Panc1 (cell line): Measurements from ENCODE around the gene FANCI. TPM values are rescaled to one million over a fixed set of nuclear protein-coding genes. Genes with fewer than 3 reads are reported as not detected.

Experiments used
- ATAC-seq: fragments of 200-7000 bp; cut with Tn5 transposase; 2 replicates; pipeline ENCODE4 v1.9.1; 2020; ENCODE audit warnings: mild to moderate bottlenecking, moderate library complexity
- BruUV-seq: library from RNA; stranded (reverse); fragments of 400-500 nt; replicated peaks from 2 replicates; lab custom pipeline; 2021; lab: Mats Ljungman, UMichigan
- CTCF ChIA-PET: fragments of 300-600 bp; sonication (Branson Sonifier 250); formaldehyde crosslinking; loops from one replicate; lab custom pipeline; 2022; ENCODE audit warnings: antibody characterized with exemption; lab: Charles Lee
- POLR2A ChIA-PET: fragments of 300-600 bp; sonication (Branson Sonifier 250); formaldehyde crosslinking; loops from one replicate; lab custom pipeline; 2022; ENCODE audit warnings: antibody characterized with exemption; lab: Charles Lee
- DNase-seq: peaks from one replicate; pipeline ENCODE4 v3.0.0-alpha.2; 2010; ENCODE audit warnings: low read depth, low spot score
- H3K27ac ChIP-seq: 2 replicates; pipeline ENCODE4 v1.5.1; 2011; ENCODE audit warnings: mild to moderate bottlenecking, low read length, inconsistent platforms
- H3K27me3 ChIP-seq: fragments of 200-500 bp; sonication (Bioruptor generic); 2 replicates; pipeline ENCODE4 v1.6.0; 2014; ENCODE audit warnings: low read length, inconsistent platforms; ENCODE audit not compliant: control insufficient read depth, insufficient read depth
- H3K36me3 ChIP-seq: fragments of 200-500 bp; sonication (Bioruptor generic); 2 replicates; pipeline ENCODE4 v1.5.1; 2014; ENCODE audit warnings: inconsistent platforms, mild to moderate bottlenecking, low read length, moderate library complexity; ENCODE audit not compliant: control insufficient read depth, insufficient read depth
- H3K4me1 ChIP-seq: 2 replicates; pipeline ENCODE4 v1.5.1; 2011; ENCODE audit warnings: inconsistent platforms, mild to moderate bottlenecking, low read length, moderate library complexity; ENCODE audit not compliant: control insufficient read depth, insufficient read depth
- H3K4me3 ChIP-seq, 2 experiments: 2 replicates each; pipeline ENCODE4 v1.5.1; 2011 to 2012; ENCODE audit warnings: low read depth in 2 of 2, low read length in 2 of 2, mild to moderate bottlenecking in 2 of 2, inconsistent platforms in 1 of 2, moderate library complexity in 1 of 2
- H3K9me3 ChIP-seq: fragments of 200-500 bp; sonication (Bioruptor generic); 2 replicates; pipeline ENCODE4 v1.5.1; 2014; ENCODE audit warnings: low read depth, mild to moderate bottlenecking, inconsistent platforms, low read length, moderate library complexity; ENCODE audit not compliant: control insufficient read depth, insufficient read depth
- CTCF ChIP-seq: fragments of 450-650 bp; IDR thresholded peaks from 2 replicates; pipeline ENCODE4 v1.5.1; 2017; ENCODE audit warnings: mild to moderate bottlenecking
- POLR2AphosphoS5 ChIP-seq: IDR thresholded peaks from 2 replicates; pipeline ENCODE4 v1.6.1; 2012; ENCODE audit warnings: mild to moderate bottlenecking, low read depth, low read length, moderate library complexity
- REST ChIP-seq, 2 experiments: IDR thresholded peaks; 2 replicates each; pipeline ENCODE4 v1.6.1; 2011 to 2012; ENCODE audit warnings: low read depth in 2 of 2, control low read depth in 1 of 2, low read length in 1 of 2, mild to moderate bottlenecking in 1 of 2, moderate library complexity in 1 of 2; ENCODE audit not compliant: insufficient read depth in 1 of 2
- SIN3A ChIP-seq: IDR thresholded peaks from 2 replicates; pipeline ENCODE4 v1.6.1; 2012; ENCODE audit warnings: low read depth, mild to moderate bottlenecking, low read length, moderate library complexity, borderline replicate concordance; ENCODE audit not compliant: insufficient read depth
- TCF7L2 ChIP-seq: IDR thresholded peaks from 2 replicates; pipeline ENCODE4 v1.6.1; 2011; ENCODE audit warnings: mild to moderate bottlenecking, low read depth, low read length, inconsistent platforms
- in situ Hi-C: cut with HindIII; loops from 2 replicates; pipeline ENCODE4 v1.10.0; 2016; ENCODE audit warnings: low sequenced_read_pairs, low pct_unique_long_range_greater_than_20kb
- intact Hi-C: fragments of 100-400 bp; cut with micrococcal nuclease; formaldehyde crosslinking; loops from one replicate; pipeline ENCODE4 v1.10.0; 2022; ENCODE audit not compliant: unreplicated experiment
- total RNA-seq: library from RNA; stranded (reverse); gene quantifications from one replicate; pipeline ENCODE4 v1.2.1, GENCODE V29; 2021; ENCODE audit not compliant: unreplicated experiment

Gene FANCI
- total RNA-seq, 1 experiment from 2014 or later, result 96.2 TPM

- peaks cover 28% of the 10 kb centered on the region for H3K36me3 ChIP-seq
- H3K27ac ChIP-seq, result no peak overlapping the region
- no peaks in the 10 kb centered on the region for H3K4me1 ChIP-seq
- no peak for DNase-seq
- CTCF ChIA-PET, result no interaction called here
- no peaks in the 10 kb centered on the region for H3K9me3 ChIP-seq
- intact Hi-C loops, result no loop called here
- POLR2A ChIA-PET, result no interaction called here
- TF ChIP-seq SIN3A (no peak), TCF7L2 (no peak), CTCF (no peak), REST (IDR thresholded peaks at IDR 0.05; ENCODE audit: insufficient read depth in 1 of 2, low read depth in 2 of 2, low read length in 1 of 2) (no peak), POLR2AphosphoS5 (no peak; the same call in 1 of the 2 replicates)
- no peak for ATAC-seq
- H3K4me3 ChIP-seq, result no peak overlapping the region
- BruUV-seq, result no TSS peak
- H3K27me3 ChIP-seq, result no peaks in the 10 kb centered on the region
- in situ Hi-C loops, result no loop called here
These were observed 75.9 kb downstream of the FANCI start for GRCh38 chr15:89319678-89320077.

- CTCF ChIA-PET, result no interaction called here
- no peaks in the 10 kb centered on the region for H3K27me3 ChIP-seq
- H3K27ac ChIP-seq, result no peak overlapping the region
- H3K4me1 ChIP-seq, result no peaks in the 10 kb centered on the region
- no peak for DNase-seq
- BruUV-seq, result no TSS peak
- in situ Hi-C loops (no loop called here), intact Hi-C loops (no loop called here)
- POLR2A ChIA-PET, result no interaction called here
- H3K9me3 ChIP-seq, result no peaks in the 10 kb centered on the region
- H3K4me3 ChIP-seq, result no peak overlapping the region
- H3K36me3 ChIP-seq, result peaks cover 33% of the 10 kb centered on the region
- TF ChIP-seq TCF7L2, result no peak
- no peak for TF ChIP-seq SIN3A
- TF ChIP-seq POLR2AphosphoS5, result no peak
- TF ChIP-seq CTCF, result no peak
- no peak for TF ChIP-seq REST (IDR thresholded peaks at IDR 0.05; ENCODE audit: insufficient read depth in 1 of 2, low read depth in 2 of 2, low read length in 1 of 2)
- ATAC-seq, result no peak
These were observed 76.4 kb downstream of the FANCI start for GRCh38 chr15:89320200-89320599.
